Osteoblast (primary cell): ENCODE measurements around the gene EPHA4. TPM values are rescaled to one million over a fixed set of nuclear protein-coding genes. Genes with fewer than 3 reads are reported as not detected.
A peak's percentile ranks its signal among the peaks of the same experiment; 100 is the strongest.

Experiments used
- DNase-seq: peaks from one replicate; pipeline ENCODE4 v3.0.0; 2011; ENCODE audit warnings: low spot score, mixed read lengths; ENCODE audit not compliant: insufficient read length; ENCODE audit errors: missing footprints
- H2AFZ ChIP-seq: 2 replicates; pipeline ENCODE4 v1.6.0; 2011; ENCODE audit warnings: mild to moderate bottlenecking, low read length
- H3K27ac ChIP-seq: 2 replicates; pipeline ENCODE4 v1.5.1; 2011; ENCODE audit warnings: mild to moderate bottlenecking, low read depth, low read length, moderate library complexity
- H3K27me3 ChIP-seq: 2 replicates; pipeline ENCODE4 v1.6.0; 2012; ENCODE audit warnings: mild to moderate bottlenecking, control low read depth, inconsistent platforms, low read length, moderate library complexity; ENCODE audit not compliant: insufficient read depth
- H3K36me3 ChIP-seq: 2 replicates; pipeline ENCODE4 v1.5.1; 2011; ENCODE audit warnings: mild to moderate bottlenecking, low read length, control low read depth, moderate library complexity; ENCODE audit not compliant: insufficient read depth
- H3K4me1 ChIP-seq: 2 replicates; pipeline ENCODE4 v1.5.1; 2011; ENCODE audit warnings: mild to moderate bottlenecking, low read length, control low read depth, moderate library complexity; ENCODE audit not compliant: insufficient read depth
- H3K4me2 ChIP-seq: 2 replicates; pipeline ENCODE4 v1.6.0; 2011; ENCODE audit warnings: mild to moderate bottlenecking, low read length; ENCODE audit not compliant: insufficient read depth
- H3K4me3 ChIP-seq: fragments of 200-600 bp; sonication (generic); 3 replicates; pipeline ENCODE4 v1.5.1; 2012; ENCODE audit warnings: mild to moderate bottlenecking, low read length, inconsistent platforms; ENCODE audit not compliant: insufficient read depth
- H3K79me2 ChIP-seq: 2 replicates; pipeline ENCODE4 v1.6.0; 2012; ENCODE audit warnings: mild to moderate bottlenecking, low read length, control low read depth, inconsistent platforms; ENCODE audit not compliant: insufficient read depth
- H3K9me3 ChIP-seq: 2 replicates; pipeline ENCODE4 v1.5.1; 2011; ENCODE audit warnings: low read depth, low read length, control low read depth
- H4K20me1 ChIP-seq: 2 replicates; pipeline ENCODE4 v1.6.0; 2012; ENCODE audit warnings: mild to moderate bottlenecking, low read length, control low read depth; ENCODE audit not compliant: insufficient read depth
- CTCF ChIP-seq: IDR thresholded peaks from 2 replicates; pipeline ENCODE4 v1.5.1; 2011; ENCODE audit warnings: mild to moderate bottlenecking, low read depth, low read length, moderate library complexity; ENCODE audit errors: extremely low read depth
- total RNA-seq: library from RNA; depleted of rRNA; stranded (reverse); fragments of >200 nt; gene quantifications from 2 replicates; pipeline ENCODE4 v1.2.3, GENCODE V29; 2012

Gene EPHA4
- total RNA-seq, 1 donor, result 15.9 TPM

- Histone ChIP-seq H2AFZ (no peak overlapping the region), H3K27ac (no peak overlapping the region), H3K79me2 (no peaks in the 10 kb centered on the region), H3K27me3 (peaks cover 8% of the 10 kb centered on the region), H3K4me2 (no peak overlapping the region), H3K9me3 (no peaks in the 10 kb centered on the region), H3K36me3 (no peaks in the 10 kb centered on the region), H3K4me1 (peaks cover 15% of the 10 kb centered on the region), H3K4me3 (no peak overlapping the region), H4K20me1 (no peaks in the 10 kb centered on the region)
- TF ChIP-seq CTCF, result no peak
- peak; percentile 76 for DNase-seq
Measured at GRCh38 chr2:221567809-221568208, 4.3 kb downstream of the EPHA4 start.

- no peak for TF ChIP-seq CTCF
- peaks cover 15% of the 10 kb centered on the region for H3K4me1 ChIP-seq
- no peak for DNase-seq
- H3K27ac ChIP-seq, result no peak overlapping the region
- H3K9me3 ChIP-seq, result no peaks in the 10 kb centered on the region
- H3K36me3 ChIP-seq, result no peaks in the 10 kb centered on the region
- H3K27me3 ChIP-seq, result peaks cover 8% of the 10 kb centered on the region
- no peaks in the 10 kb centered on the region for H3K79me2 ChIP-seq
- no peak overlapping the region for H3K4me2 ChIP-seq
- H3K4me3 ChIP-seq, result no peak overlapping the region
- no peak overlapping the region for H2AFZ ChIP-seq
- H4K20me1 ChIP-seq, result no peaks in the 10 kb centered on the region
Measured at GRCh38 chr2:221567231-221567760, 4.8 kb downstream of the EPHA4 start.

- no peak overlapping the region for H3K27ac ChIP-seq
- DNase-seq, result no peak
- no peaks in the 10 kb centered on the region for H4K20me1 ChIP-seq
- H3K36me3 ChIP-seq, result no peaks in the 10 kb centered on the region
- H3K4me2 ChIP-seq, result no peak overlapping the region
- H3K4me3 ChIP-seq, result no peak overlapping the region
- no peaks in the 10 kb centered on the region for H3K27me3 ChIP-seq
- no peak overlapping the region for H2AFZ ChIP-seq
- peaks cover 4% of the 10 kb centered on the region for H3K4me1 ChIP-seq
- H3K79me2 ChIP-seq, result no peaks in the 10 kb centered on the region
- H3K9me3 ChIP-seq, result no peaks in the 10 kb centered on the region
- no peak for TF ChIP-seq CTCF
Measured at GRCh38 chr2:221563270-221563985, 8.7 kb downstream of the EPHA4 start.

GRCh38 chr2:221562226-221562625 lies 9.9 kb downstream of the EPHA4 start:
- Histone ChIP-seq H4K20me1 (no peaks in the 10 kb centered on the region), H3K36me3 (no peaks in the 10 kb centered on the region), H3K79me2 (no peaks in the 10 kb centered on the region), H3K4me3 (no peak overlapping the region), H3K27ac (no peak overlapping the region), H3K27me3 (no peaks in the 10 kb centered on the region), H3K4me2 (no peak overlapping the region), H3K9me3 (no peaks in the 10 kb centered on the region), H3K4me1 (no peaks in the 10 kb centered on the region), H2AFZ (no peak overlapping the region)
- no peak for TF ChIP-seq CTCF
- no peak for DNase-seq
